Common myeloid progenitor, CD34-positive (primary cell): Measurements from ENCODE around the gene ZNRF3.
"Not testable (repeated sequence)": the region's sequence is repeated elsewhere in the genome, so short reads cannot be mapped to it uniquely, and the experiment has no call there.

Experiments used
- CTCF ChIA-PET: fragments of 350-600 bp; sonication (Branson Sonifier 250); formaldehyde crosslinking; loops from one replicate; lab custom pipeline; 2021; ENCODE audit warnings: antibody characterized with exemption; lab: Charles Lee
- POLR2A ChIA-PET: fragments of 350-600 bp; sonication (Branson Sonifier 250); formaldehyde crosslinking; loops from one replicate; lab custom pipeline; 2021; ENCODE audit warnings: antibody characterized with exemption; lab: Charles Lee
- DNase-seq, 3 donors: peaks; one replicate each; pipeline versions ENCODE4 v3.0.0 to v3.0.0-alpha.2; 2013
- H3K27ac ChIP-seq, 2 experiments: 1 replicate in 1 of 2; 2 replicates in 1 of 2; pipeline ENCODE4 v1.7.0; 2013; ENCODE audit warnings: inconsistent platforms in 2 of 2, low read length in 2 of 2, mild to moderate bottlenecking in 2 of 2, low read depth in 1 of 2, moderate library complexity in 1 of 2; ENCODE audit not compliant: severe bottlenecking in 2 of 2, insufficient read depth in 1 of 2, poor library complexity in 1 of 2
- H3K27me3 ChIP-seq, 5 experiments: replicated peaks in 2 of 5; 1 replicate in 3 of 5; 2 replicates in 2 of 5; pipeline versions ENCODE4 v1.6.1 to v1.7.0; 2013; ENCODE audit warnings: low read length in 4 of 5, mild to moderate bottlenecking in 2 of 5, moderate library complexity in 2 of 5, inconsistent platforms in 1 of 5; ENCODE audit not compliant: insufficient read depth in 5 of 5, control insufficient read depth in 4 of 5
- H3K36me3 ChIP-seq, 4 experiments: 1 replicate in 2 of 4; 2 replicates in 2 of 4; pipeline versions ENCODE4 v1.6.1 to v1.7.0; 2013; ENCODE audit warnings: low read length in 3 of 4, control low read depth in 1 of 4, mild to moderate bottlenecking in 1 of 4; ENCODE audit not compliant: control insufficient read depth in 4 of 4, insufficient read depth in 4 of 4
- H3K4me1 ChIP-seq, 4 experiments: 1 replicate in 3 of 4; 2 replicates in 1 of 4; pipeline versions ENCODE4 v1.6.1 to v1.7.1; 2013; ENCODE audit warnings: low read length in 3 of 4, mild to moderate bottlenecking in 3 of 4, control low read depth in 1 of 4, inconsistent platforms in 1 of 4, moderate library complexity in 1 of 4; ENCODE audit not compliant: control insufficient read depth in 4 of 4, insufficient read depth in 4 of 4; ENCODE audit errors: control extremely low read depth in 1 of 4
- H3K4me3 ChIP-seq, 7 experiments: 1 replicate in 4 of 7; 2 replicates in 3 of 7; pipeline versions ENCODE4 v1.5.1 to v1.7.0; 2013; ENCODE audit warnings: mild to moderate bottlenecking in 7 of 7, low read length in 6 of 7, moderate library complexity in 6 of 7, inconsistent platforms in 2 of 7, low read depth in 2 of 7, control low read depth in 1 of 7; ENCODE audit not compliant: insufficient read depth in 4 of 7, control insufficient read depth in 1 of 7; ENCODE audit errors: extremely low read depth in 1 of 7
- H3K9me3 ChIP-seq, 5 experiments: 1 replicate in 4 of 5; 2 replicates in 1 of 5; pipeline versions ENCODE4 v1.6.1 to v1.7.1; 2013; ENCODE audit warnings: low read length in 4 of 5, mild to moderate bottlenecking in 2 of 5, inconsistent platforms in 1 of 5, low read depth in 1 of 5, moderate library complexity in 1 of 5; ENCODE audit not compliant: control insufficient read depth in 4 of 5, insufficient read depth in 2 of 5; ENCODE audit errors: control extremely low read depth in 1 of 5
- WGBS: methylation state at CpG from one replicate; pipeline ENCODE4 v1.1.5; 2013; ENCODE audit not compliant: insufficient coverage; 5-methylcytosine and 5-hydroxymethylcytosine counted together

The ZNRF3 gene

GRCh38 chr22:28868389-28868788 lies 15.0 kb upstream of the ZNRF3 start:
- not testable (repeated sequence) for H3K27ac ChIP-seq, H3K27me3 ChIP-seq, H3K9me3 ChIP-seq, H3K4me1 ChIP-seq, H3K36me3 ChIP-seq, H3K4me3 ChIP-seq
- ChIA-PET POLR2A (interaction anchor here (0.7 kb wide), 1 partner anchor 40 kb away, joined by 6 read pairs; no protein-coding TSS in a partner anchor), CTCF (interaction anchor here (1.5 to 2.0 kb wide), 2 partner anchors 9 to 172 kb away, joined by 5 to 9 read pairs; no protein-coding TSS in a partner anchor)
- 57% methylated on average over 3 of the region's 8 CpGs for WGBS
- peak; percentile 76 to 96 (median 93) for DNase-seq

- ChIA-PET POLR2A (no interaction called here), CTCF (interaction anchor here (0.6 to 1.0 kb wide), 2 partner anchors 11 to 47 kb away, joined by 3 to 4 read pairs; no protein-coding TSS in a partner anchor)
- no peaks in the 10 kb centered on the region for H3K27me3 ChIP-seq
- no CpG with 5 or more reads among the region's 2 CpGs for WGBS
- no peak overlapping the region for H3K4me3 ChIP-seq
- no peak overlapping the region for H3K27ac ChIP-seq
- H3K9me3 ChIP-seq, result no peaks in the 10 kb centered on the region
- no peaks in the 10 kb centered on the region for H3K36me3 ChIP-seq
- H3K4me1 ChIP-seq, result no peaks in the 10 kb centered on the region
- no peak for DNase-seq
These were observed 13.6 kb upstream of the ZNRF3 start for GRCh38 chr22:28869736-28870135.

GRCh38 chr22:28873183-28873963 lies 10.0 kb upstream of the ZNRF3 start:
- no peak overlapping the region for H3K27ac ChIP-seq
- H3K36me3 ChIP-seq, result no peaks in the 10 kb centered on the region
- 92% methylated on average over 3 of the region's 3 CpGs for whole genome bisulfite sequencing
- POLR2A ChIA-PET, result no interaction called here
- H3K4me3 ChIP-seq, result no peak overlapping the region
- no peaks in the 10 kb centered on the region for H3K9me3 ChIP-seq
- no peaks in the 10 kb centered on the region for H3K27me3 ChIP-seq
- CTCF ChIA-PET, result no interaction called here
- no peak for DNase-seq
- H3K4me1 ChIP-seq, result peaks cover 0 to 8% (median 5%) of the 10 kb centered on the region in 4 experiments

- Histone ChIP-seq H3K4me1 (peaks cover 0 to 8% (median 5%) of the 10 kb centered on the region in 4 experiments), H3K9me3 (no peaks in the 10 kb centered on the region), H3K4me3 (no peak overlapping the region), H3K27ac (no peak overlapping the region), H3K36me3 (no peaks in the 10 kb centered on the region), H3K27me3 (no peaks in the 10 kb centered on the region)
- WGBS, result 100% methylated on average over 1 of the region's 3 CpGs
- ChIA-PET POLR2A (no interaction called here), CTCF (no interaction called here)
- DNase-seq, result no peak
These were observed 9.3 kb upstream of the ZNRF3 start for GRCh38 chr22:28874061-28874460.

- Histone ChIP-seq H3K4me1 (peaks cover 0 to 8% (median 5%) of the 10 kb centered on the region in 4 experiments), H3K27me3 (no peaks in the 10 kb centered on the region), H3K9me3 (no peaks in the 10 kb centered on the region), H3K36me3 (no peaks in the 10 kb centered on the region), H3K27ac (no peak overlapping the region), H3K4me3 (no peak overlapping the region)
- CTCF ChIA-PET, result no interaction called here
- 100% methylated on average over 1 of the region's 2 CpGs for WGBS
- DNase-seq, result no peak
- POLR2A ChIA-PET, result no interaction called here
These were observed 8.5 kb upstream of the ZNRF3 start for GRCh38 chr22:28874811-28875320.

- DNase-seq, result peak; percentile 12 to 56 (median 52)
- H3K27ac ChIP-seq, result no peak overlapping the region
- no peaks in the 10 kb centered on the region for H3K9me3 ChIP-seq
- no peaks in the 10 kb centered on the region for H3K36me3 ChIP-seq
- peak overlapping the region; percentile 22 to 86 (median 74) for H3K4me3 ChIP-seq
- peaks cover 2 to 12% (median 9%) of the 10 kb centered on the region in 5 experiments for H3K27me3 ChIP-seq
- WGBS, result 6% methylated on average over 2 of the region's 5 CpGs
- H3K4me1 ChIP-seq, result peaks cover 0 to 25% (median 17%) of the 10 kb centered on the region in 4 experiments
- ChIA-PET CTCF (interaction anchor here (1.7 kb wide), 1 partner anchor 158 kb away, joined by 5 read pairs; no protein-coding TSS in a partner anchor), POLR2A (no interaction called here)
These were observed 861 bp upstream of the ZNRF3 start for GRCh38 chr22:28882545-28882877.

- peak overlapping the region in 6 of 7 experiments; percentile 45 to 81 (median 62) for H3K4me3 ChIP-seq
- ChIA-PET CTCF (interaction anchor here (1.5 to 1.7 kb wide), 2 partner anchors 22 to 157 kb away, joined by 3 to 5 read pairs; no protein-coding TSS in a partner anchor), POLR2A (interaction anchor here (0.6 kb wide), 1 partner anchor 9 kb away, joined by 4 read pairs; no protein-coding TSS in a partner anchor)
- H3K27ac ChIP-seq, result no peak overlapping the region
- H3K36me3 ChIP-seq, result no peaks in the 10 kb centered on the region
- DNase-seq, result peak in 1 of 3 donors; percentile 1
- H3K9me3 ChIP-seq, result no peaks in the 10 kb centered on the region
- whole genome bisulfite sequencing, result 0% methylated on average over 42 of the region's 48 CpGs
- H3K4me1 ChIP-seq, result peaks cover 0 to 18% (median 13%) of the 10 kb centered on the region in 4 experiments
- H3K27me3 ChIP-seq, result peaks cover 2 to 12% (median 9%) of the 10 kb centered on the region in 5 experiments
These were observed 215 bp downstream of the ZNRF3 start for GRCh38 chr22:28883657-28883916.
